HG03095 (cell line): ENCODE data around the gene ZRANB2.

Experiments used
- ATAC-seq: cut with Tn5 transposase; IDR thresholded peaks from one replicate; pipeline ENCODE4 v1.9.1; 2021; ENCODE audit warnings: moderate library complexity; ENCODE audit not compliant: unreplicated experiment

Gene ZRANB2

GRCh38 chr1:71030026-71030425 lies 50.8 kb downstream of the ZRANB2 start:
- ATAC-seq = no peak

- no peak for ATAC-seq
Measured at GRCh38 chr1:71028981-71029380, 51.9 kb downstream of the ZRANB2 start.

- no peak for ATAC-seq
Measured at GRCh38 chr1:71027991-71028390, 52.8 kb downstream of the ZRANB2 start.

GRCh38 chr1:71026093-71026492 lies 54.7 kb downstream of the ZRANB2 start:
- no peak for ATAC-seq

GRCh38 chr1:71023515-71023914 lies 57.3 kb downstream of the ZRANB2 start:
- no peak for ATAC-seq

- ATAC-seq = no peak
Measured at GRCh38 chr1:71019233-71019969, 61.4 kb downstream of the ZRANB2 start.

- ATAC-seq = no peak
Measured at GRCh38 chr1:71018791-71019190, 62.0 kb downstream of the ZRANB2 start.

GRCh38 chr1:71015745-71016144 lies 65.1 kb downstream of the ZRANB2 start:
- no peak for ATAC-seq

GRCh38 chr1:71014178-71014579 lies 66.7 kb downstream of the ZRANB2 start:
- no peak for ATAC-seq
